Subcutaneous abdominal adipose tissue (tissue), 5 donors: ENCODE results near the gene F7.

Experiments
- H3K27ac ChIP-seq: one replicate; pipeline ENCODE4 v1.7.0; 2013; ENCODE audit warnings: low read depth, mild to moderate bottlenecking, inconsistent platforms, low read length, moderate library complexity
- H3K27me3 ChIP-seq, 5 donors: one replicate each; pipeline ENCODE4 v1.7.0; 2013; ENCODE audit warnings: low read length in 5 of 5, inconsistent platforms in 1 of 5; ENCODE audit not compliant: control insufficient read depth in 5 of 5, insufficient read depth in 4 of 5
- H3K36me3 ChIP-seq, 5 donors: one replicate each; pipeline ENCODE4 v1.7.0; 2013; ENCODE audit warnings: low read length in 5 of 5; ENCODE audit not compliant: control insufficient read depth in 5 of 5, insufficient read depth in 5 of 5
- H3K4me1 ChIP-seq, 5 donors: one replicate each; pipeline ENCODE4 v1.7.0; 2013; ENCODE audit warnings: low read length in 5 of 5, mild to moderate bottlenecking in 3 of 5, moderate library complexity in 1 of 5; ENCODE audit not compliant: control insufficient read depth in 5 of 5, insufficient read depth in 5 of 5
- H3K4me3 ChIP-seq, 5 donors: one replicate each; pipeline ENCODE4 v1.7.0; 2013; ENCODE audit warnings: low read length in 5 of 5, low read depth in 1 of 5
- H3K9ac ChIP-seq, 5 donors: one replicate each; pipeline ENCODE4 v1.7.0; 2013; ENCODE audit warnings: low read length in 5 of 5, mild to moderate bottlenecking in 4 of 5, moderate library complexity in 3 of 5
- H3K9me3 ChIP-seq, 5 donors: one replicate each; pipeline ENCODE4 v1.7.0; 2013; ENCODE audit warnings: low read length in 5 of 5; ENCODE audit not compliant: control insufficient read depth in 5 of 5
- donor health status: healthy.
- donor health status: healthy.
- donor health status: healthy.
- donor health status: healthy.
- donor health status: healthy.

The F7 gene

GRCh38 chr13:113143466-113144254 lies 38.1 kb downstream of the F7 start:
- H3K9ac ChIP-seq: no peak overlapping the region
- H3K4me1 ChIP-seq: no peaks in the 10 kb centered on the region
- H3K4me3 ChIP-seq: no peak overlapping the region
- H3K36me3 ChIP-seq: peaks cover 0 to 4% (median 0%) of the 10 kb centered on the region in 5 donors
- no peaks in the 10 kb centered on the region for H3K9me3 ChIP-seq
- H3K27me3 ChIP-seq: peaks cover 0 to 7% (median 6%) of the 10 kb centered on the region in 5 donors
- H3K27ac ChIP-seq: no peak overlapping the region

- H3K36me3 ChIP-seq: peaks cover 0 to 4% (median 0%) of the 10 kb centered on the region in 5 donors
- H3K4me1 ChIP-seq: no peaks in the 10 kb centered on the region
- H3K27ac ChIP-seq: no peak overlapping the region
- no peak overlapping the region for H3K9ac ChIP-seq
- peaks cover 0 to 7% (median 6%) of the 10 kb centered on the region in 5 donors for H3K27me3 ChIP-seq
- no peaks in the 10 kb centered on the region for H3K9me3 ChIP-seq
- no peak overlapping the region for H3K4me3 ChIP-seq
Measured at GRCh38 chr13:113144255-113144629, 38.7 kb downstream of the F7 start.

- no peak overlapping the region for H3K4me3 ChIP-seq
- no peak overlapping the region for H3K27ac ChIP-seq
- no peaks in the 10 kb centered on the region for H3K4me1 ChIP-seq
- H3K27me3 ChIP-seq: peaks cover 0 to 7% (median 6%) of the 10 kb centered on the region in 5 donors
- H3K36me3 ChIP-seq: peaks cover 0 to 4% (median 0%) of the 10 kb centered on the region in 5 donors
- no peaks in the 10 kb centered on the region for H3K9me3 ChIP-seq
- H3K9ac ChIP-seq: no peak overlapping the region
Measured at GRCh38 chr13:113145496-113145895, 39.9 kb downstream of the F7 start.

GRCh38 chr13:113145911-113146598 lies 40.5 kb downstream of the F7 start:
- Histone ChIP-seq H3K9ac (no peak overlapping the region), H3K27me3 (peaks cover 0 to 7% (median 6%) of the 10 kb centered on the region in 5 donors), H3K4me1 (no peaks in the 10 kb centered on the region), H3K4me3 (no peak overlapping the region), H3K9me3 (no peaks in the 10 kb centered on the region), H3K27ac (no peak overlapping the region), H3K36me3 (peaks cover 0 to 4% (median 0%) of the 10 kb centered on the region in 5 donors)

- H3K9me3 ChIP-seq: no peaks in the 10 kb centered on the region
- H3K36me3 ChIP-seq: no peaks in the 10 kb centered on the region
- H3K4me3 ChIP-seq: no peak overlapping the region
- H3K27ac ChIP-seq: no peak overlapping the region
- H3K27me3 ChIP-seq: peaks cover 0 to 8% (median 6%) of the 10 kb centered on the region in 5 donors
- no peak overlapping the region for H3K9ac ChIP-seq
- H3K4me1 ChIP-seq: peaks cover 0 to under 1% (median 0%) of the 10 kb centered on the region in 5 donors
Measured at GRCh38 chr13:113146750-113147149, 41.2 kb downstream of the F7 start.

- H3K4me3 ChIP-seq: no peak overlapping the region
- no peak overlapping the region for H3K27ac ChIP-seq
- H3K27me3 ChIP-seq: peaks cover 0 to 12% (median 7%) of the 10 kb centered on the region in 5 donors
- no peaks in the 10 kb centered on the region for H3K9me3 ChIP-seq
- H3K4me1 ChIP-seq: peaks cover 0 to 5% (median 4%) of the 10 kb centered on the region in 5 donors
- no peaks in the 10 kb centered on the region for H3K36me3 ChIP-seq
- no peak overlapping the region for H3K9ac ChIP-seq
Measured at GRCh38 chr13:113147206-113147605, 41.6 kb downstream of the F7 start.

GRCh38 chr13:113148407-113148806 lies 42.8 kb downstream of the F7 start:
- Histone ChIP-seq H3K9me3 (no peaks in the 10 kb centered on the region), H3K27me3 (peaks cover 0 to 12% (median 7%) of the 10 kb centered on the region in 5 donors), H3K27ac (no peak overlapping the region), H3K4me3 (no peak overlapping the region), H3K36me3 (no peaks in the 10 kb centered on the region), H3K4me1 (peaks cover 0 to 16% (median 16%) of the 10 kb centered on the region in 5 donors), H3K9ac (no peak overlapping the region)

GRCh38 chr13:113148940-113149503 lies 43.4 kb downstream of the F7 start:
- H3K4me3 ChIP-seq: no peak overlapping the region
- no peaks in the 10 kb centered on the region for H3K36me3 ChIP-seq
- peaks cover 0 to 20% (median 20%) of the 10 kb centered on the region in 5 donors for H3K4me1 ChIP-seq
- no peaks in the 10 kb centered on the region for H3K9me3 ChIP-seq
- H3K9ac ChIP-seq: no peak overlapping the region
- H3K27me3 ChIP-seq: peaks cover 0 to 9% (median 7%) of the 10 kb centered on the region in 5 donors
- no peak overlapping the region for H3K27ac ChIP-seq

GRCh38 chr13:113149711-113150549 lies 44.3 kb downstream of the F7 start:
- peaks cover 0 to 24% (median 22%) of the 10 kb centered on the region in 5 donors for H3K4me1 ChIP-seq
- H3K27me3 ChIP-seq: peaks cover 0 to 7% (median 6%) of the 10 kb centered on the region in 5 donors
- no peaks in the 10 kb centered on the region for H3K36me3 ChIP-seq
- no peak overlapping the region for H3K4me3 ChIP-seq
- no peak overlapping the region for H3K9ac ChIP-seq
- no peak overlapping the region for H3K27ac ChIP-seq
- H3K9me3 ChIP-seq: no peaks in the 10 kb centered on the region
